ENCODE data around the gene ATP2B3. TPM values are rescaled to one million over a fixed set of nuclear protein-coding genes. Genes with fewer than 3 reads are reported as not detected.

Gene ATP2B3
- total RNA-seq, 1 experiment from 2014 or later, result 0.21 TPM

GRCh38 chrX:153519569-153520286 is 2.3 kb downstream of the ATP2B3 start:
- in situ Hi-C loops (cut with HindIII; ENCODE audit: low pct_unique_long_range_greater_than_20kb, low sequenced_read_pairs), result no loop called here
- no TSS peak for BruUV-seq (replicated peaks)
- no peaks in the 10 kb centered on the region; the same call in 1 of the 2 replicates for H3K27me3 ChIP-seq (ENCODE audit: control insufficient read depth, insufficient read depth, low read length)
- DNase-seq (ENCODE audit: low read depth, low spot score) (no peak), ATAC-seq (peak; percentile 73)
- H3K36me3 ChIP-seq (ENCODE audit: control insufficient read depth, insufficient read depth, low read length), result no peaks in the 10 kb centered on the region
- H3K27ac ChIP-seq (ENCODE audit: low read length), result no peak overlapping the region
- CTCF ChIA-PET, result interaction anchor here (0.7 kb wide), 1 partner anchor 149 kb away, joined by 10 read pairs; no protein-coding TSS in a partner anchor
- no peak overlapping the region for H3K4me3 ChIP-seq (ENCODE audit: low read depth in 2 of 2, low read length in 2 of 2)
- no peaks in the 10 kb centered on the region for H3K9me3 ChIP-seq (ENCODE audit: control insufficient read depth, insufficient read depth, low read depth, low read length)
- intact Hi-C loops (cut with micrococcal nuclease; ENCODE audit: unreplicated experiment), result no loop called here
- TF ChIP-seq SIN3A (IDR thresholded peaks at IDR 0.05; ENCODE audit: borderline replicate concordance, insufficient read depth, low read depth, low read length), result no peak
- no peak for TF ChIP-seq POLR2AphosphoS5 (IDR thresholded peaks at IDR 0.05; ENCODE audit: low read depth, low read length)
- no peak for TF ChIP-seq CTCF (IDR thresholded peaks at IDR 0.05)
- TF ChIP-seq TCF7L2 (IDR thresholded peaks at IDR 0.05; ENCODE audit: low read depth, low read length), result no peak
- TF ChIP-seq REST (IDR thresholded peaks at IDR 0.05; ENCODE audit: insufficient read depth in 1 of 2, low read depth in 2 of 2, low read length in 1 of 2), result no peak
- H3K4me1 ChIP-seq (ENCODE audit: control insufficient read depth, insufficient read depth, low read length), result peaks cover 12% of the 10 kb centered on the region
- POLR2A ChIA-PET, result no interaction called here

GRCh38 chrX:153520287-153520917 is 3.0 kb downstream of the ATP2B3 start:
- Histone ChIP-seq H3K36me3 (ENCODE audit: control insufficient read depth, insufficient read depth, low read length) (no peaks in the 10 kb centered on the region), H3K4me3 (ENCODE audit: low read depth in 2 of 2, low read length in 2 of 2) (no peak overlapping the region), H3K4me1 (ENCODE audit: control insufficient read depth, insufficient read depth, low read length) (peaks cover 12% of the 10 kb centered on the region), H3K9me3 (ENCODE audit: control insufficient read depth, insufficient read depth, low read depth, low read length) (no peaks in the 10 kb centered on the region), H3K27me3 (ENCODE audit: control insufficient read depth, insufficient read depth, low read length) (no peaks in the 10 kb centered on the region; the same call in 1 of the 2 replicates), H3K27ac (ENCODE audit: low read length) (no peak overlapping the region)
- no TSS peak for BruUV-seq (replicated peaks)
- DNase-seq (ENCODE audit: low read depth, low spot score) (no peak), ATAC-seq (peak; percentile 55)
- TF ChIP-seq REST (IDR thresholded peaks at IDR 0.05; ENCODE audit: insufficient read depth in 1 of 2, low read depth in 2 of 2, low read length in 1 of 2), result no peak
- no peak for TF ChIP-seq CTCF (IDR thresholded peaks at IDR 0.05)
- TF ChIP-seq POLR2AphosphoS5 (IDR thresholded peaks at IDR 0.05; ENCODE audit: low read depth, low read length), result no peak
- TF ChIP-seq TCF7L2 (IDR thresholded peaks at IDR 0.05; ENCODE audit: low read depth, low read length), result no peak
- no peak for TF ChIP-seq SIN3A (IDR thresholded peaks at IDR 0.05; ENCODE audit: borderline replicate concordance, insufficient read depth, low read depth, low read length)
- in situ Hi-C loops (cut with HindIII; ENCODE audit: low pct_unique_long_range_greater_than_20kb, low sequenced_read_pairs) (no loop called here), intact Hi-C loops (cut with micrococcal nuclease; ENCODE audit: unreplicated experiment) (no loop called here)
- POLR2A ChIA-PET, result no interaction called here
- CTCF ChIA-PET, result no interaction called here

Measured in Panc1 (cell line).